HG03175 (cell line): ENCODE results near the gene NCF2.

Experiments used
- ATAC-seq: cut with Tn5 transposase; IDR thresholded peaks from one replicate; pipeline ENCODE4 v1.9.1; 2021; ENCODE audit warnings: mild to moderate bottlenecking, moderate library complexity; ENCODE audit not compliant: unreplicated experiment

NCF2 gene

GRCh38 chr1:183586926-183587325, 3.3 kb downstream of the NCF2 start:
- ATAC-seq: no peak

- no peak for ATAC-seq
These were observed 3.8 kb downstream of the NCF2 start for GRCh38 chr1:183586455-183586854.

GRCh38 chr1:183585038-183585437, 5.2 kb downstream of the NCF2 start:
- peak; percentile 45 for ATAC-seq

- no peak for ATAC-seq
These were observed 6.1 kb downstream of the NCF2 start for GRCh38 chr1:183584147-183584546.

- no peak for ATAC-seq
These were observed 6.8 kb downstream of the NCF2 start for GRCh38 chr1:183583466-183583865.

- ATAC-seq: no peak
These were observed 8.1 kb downstream of the NCF2 start for GRCh38 chr1:183582021-183582713.

- peak; percentile 40 for ATAC-seq
These were observed 10.0 kb downstream of the NCF2 start for GRCh38 chr1:183580281-183580682.

- ATAC-seq: no peak
These were observed 11.4 kb downstream of the NCF2 start for GRCh38 chr1:183578856-183579255.

- ATAC-seq: no peak
These were observed 12.3 kb downstream of the NCF2 start for GRCh38 chr1:183577897-183578465.

GRCh38 chr1:183576537-183576936, 13.7 kb downstream of the NCF2 start:
- ATAC-seq: no peak

- no peak for ATAC-seq
These were observed 14.7 kb downstream of the NCF2 start for GRCh38 chr1:183575606-183576005.

- no peak for ATAC-seq
These were observed 17.5 kb downstream of the NCF2 start for GRCh38 chr1:183572721-183573120.

- no peak for ATAC-seq
These were observed 18.5 kb downstream of the NCF2 start for GRCh38 chr1:183571678-183572268.

- no peak for ATAC-seq
These were observed 19.8 kb downstream of the NCF2 start for GRCh38 chr1:183570451-183570850.

GRCh38 chr1:183569801-183570200, 20.5 kb downstream of the NCF2 start:
- ATAC-seq: no peak

- ATAC-seq: no peak
These were observed 21.1 kb downstream of the NCF2 start for GRCh38 chr1:183569141-183569540.

GRCh38 chr1:183568176-183569021, 21.9 kb downstream of the NCF2 start:
- no peak for ATAC-seq

- peak; percentile 49 for ATAC-seq
These were observed 22.7 kb downstream of the NCF2 start for GRCh38 chr1:183567584-183567983.

GRCh38 chr1:183566026-183566425, 24.2 kb downstream of the NCF2 start:
- no peak for ATAC-seq

GRCh38 chr1:183565261-183565660, 25.0 kb downstream of the NCF2 start:
- ATAC-seq: no peak

- no peak for ATAC-seq
These were observed 27.6 kb downstream of the NCF2 start for GRCh38 chr1:183562701-183563100.

- ATAC-seq: no peak
These were observed 31.2 kb downstream of the NCF2 start for GRCh38 chr1:183559061-183559460.
